Vein endothelial cell (primary cell): ENCODE data around the gene ZNF22. TPM values are rescaled to one million over a fixed set of nuclear protein-coding genes. Genes with fewer than 3 reads are reported as not detected.

Source experiments
- total RNA-seq: library from RNA; depleted of rRNA; stranded (reverse); fragments of >200 nt; gene quantifications from 2 replicates; pipeline ENCODE4 v1.2.3, GENCODE V29; 2012

Gene ZNF22
- 40.5 and 42.1 TPM in 2 replicates for total RNA-seq

GRCh38 chr10:45000752-45001380 lies at the start of gene ZNF22:
Gene ZNF22 (plus strand): TSS chr10:45000923. CDS start chr10:45003369, 2,446 bp downstream.

GRCh38 chr10:44959247-44960087 lies 41.3 kb upstream of the ZNF22 start, which contains the start of gene RASSF4:
Gene RASSF4 (plus strand): TSS chr10:44959802. CDS start chr10:44970203, 10,401 bp downstream.

GRCh38 chr10:44978570-44979280 lies 22.0 kb upstream of the ZNF22 start, which contains the start of gene DEPP1:
Gene DEPP1 (minus strand): TSS chr10:44978809. CDS start chr10:44978030, 779 bp downstream.

Other genes starting within 250 kb of the ZNF22 start
- not detected in 2 replicates for gene TMEM72, start 89.6 kb upstream of the ZNF22 start, total RNA-seq
- 7.5 and 10.8 TPM in 2 replicates for gene RASSF4, start 41.1 kb upstream of the ZNF22 start, total RNA-seq
- gene DEPP1, start 22.1 kb upstream of the ZNF22 start, total RNA-seq = 361 and 421 TPM in 2 replicates